ENCODE measurements around the gene WDR62. TPM values are rescaled to one million over a fixed set of nuclear protein-coding genes. Genes with fewer than 3 reads are reported as not detected.
A peak's percentile ranks its signal among the peaks of the same experiment; 100 is the strongest.

Gene WDR62
- total RNA-seq, 1 experiment from 2014 or later: 20.2 TPM

- peak; percentile 94 for DNase-seq (ENCODE audit: low read depth)
These were observed 85.0 kb downstream of the WDR62 start, which contains the start of gene CAPNS1 for GRCh38 chr19:36139473-36140303. Gene CAPNS1, plus strand, starts transcription at chr19:36140066. Its CDS starts 946 bp downstream, at chr19:36141012.

DNA sequence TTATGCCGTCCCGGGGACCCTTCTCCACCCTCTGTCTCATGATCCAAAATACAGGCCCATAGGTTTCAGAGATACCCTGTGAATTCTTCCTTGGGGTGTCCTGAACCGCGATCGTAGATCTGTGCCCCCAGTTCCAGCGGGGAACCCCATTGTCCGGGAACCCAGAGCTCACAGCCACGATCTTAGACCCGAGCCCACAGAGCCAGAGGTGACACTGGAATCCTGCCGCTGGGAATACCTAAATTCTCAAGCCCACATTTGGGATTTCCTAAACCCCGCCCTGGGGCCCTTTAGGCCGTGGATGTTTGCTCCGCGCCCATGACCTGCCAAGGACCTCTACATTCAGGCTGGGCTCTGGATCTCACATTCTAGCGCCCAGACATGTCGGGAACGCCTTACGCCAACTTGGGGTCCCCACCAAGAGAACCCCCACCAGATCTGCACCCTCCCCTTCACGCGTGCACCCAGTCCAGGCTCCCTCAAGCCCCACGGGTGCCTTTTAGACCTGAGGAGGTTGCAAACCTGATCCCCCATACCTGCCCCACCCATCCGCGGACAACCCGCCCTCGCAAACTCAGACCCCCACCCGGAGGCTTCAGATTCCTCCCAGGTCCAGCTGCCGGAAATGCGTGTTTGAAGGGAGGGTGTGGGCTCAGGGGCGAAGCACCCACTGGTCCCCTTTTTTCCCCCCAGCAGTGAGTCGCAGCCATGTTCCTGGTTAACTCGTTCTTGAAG lies 85.8 kb downstream of the WDR62 start:
- peak; percentile 46 for DNase-seq (ENCODE audit: low read depth)

DNA sequence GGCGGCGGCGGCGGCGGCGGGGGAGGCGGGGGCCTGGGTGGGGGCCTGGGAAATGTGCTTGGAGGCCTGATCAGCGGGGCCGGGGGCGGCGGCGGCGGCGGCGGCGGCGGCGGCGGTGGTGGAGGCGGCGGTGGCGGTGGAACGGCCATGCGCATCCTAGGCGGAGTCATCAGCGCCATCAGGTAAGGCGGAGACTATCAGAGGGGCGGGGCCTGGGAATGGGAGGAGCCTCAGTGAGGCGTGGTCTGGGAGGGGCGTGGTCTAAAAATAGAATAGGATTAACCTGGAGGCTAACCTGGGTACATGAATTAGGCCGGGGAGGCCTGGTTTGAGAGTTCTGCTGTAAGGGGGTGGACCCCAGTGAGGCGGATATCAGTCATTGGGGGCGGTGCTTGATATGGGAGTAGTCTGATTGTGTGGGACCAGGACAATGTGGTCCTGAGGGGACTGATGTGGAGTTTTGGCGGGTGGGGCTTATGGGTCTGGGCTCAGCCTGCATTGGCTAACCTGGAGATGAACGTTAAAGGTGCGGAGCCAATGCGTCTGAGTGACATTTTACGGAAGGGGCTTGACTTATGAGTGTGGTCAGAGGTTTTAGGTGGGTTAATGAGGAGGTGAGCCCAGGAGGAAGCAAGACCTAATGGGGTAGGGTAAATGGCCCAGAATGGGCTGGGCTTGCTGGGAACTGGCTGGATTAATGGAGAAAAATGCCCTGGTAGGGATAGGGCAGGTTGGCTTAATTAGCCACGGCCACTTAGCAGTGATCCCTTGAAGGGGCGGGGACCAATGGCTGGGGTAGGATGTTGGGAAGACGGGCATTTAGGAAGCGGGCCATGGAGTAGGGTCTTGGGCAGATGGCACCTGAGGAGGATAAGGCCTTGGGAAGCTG lies 86.6 kb downstream of the WDR62 start:
- DNase-seq (ENCODE audit: low read depth): peak; percentile 78

DNA sequence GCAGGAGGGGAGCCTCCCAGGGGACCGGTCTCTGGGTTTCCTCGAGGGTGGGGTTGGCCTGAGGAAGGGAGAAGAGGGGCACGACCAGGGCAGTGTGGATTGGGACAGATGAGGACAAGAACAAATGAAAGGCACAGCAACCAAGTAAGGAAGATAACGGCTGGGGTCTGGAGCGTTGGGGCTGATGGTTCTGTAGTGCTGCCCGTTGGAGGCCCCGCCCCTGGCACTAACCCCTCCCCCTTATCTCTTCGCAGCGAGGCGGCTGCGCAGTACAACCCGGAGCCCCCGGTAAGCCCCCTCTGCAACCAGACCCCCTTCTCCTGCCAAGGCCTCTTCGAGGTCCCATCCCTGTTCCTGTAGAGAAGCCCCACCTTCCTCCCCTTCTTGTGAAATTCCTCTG lies 87.3 kb downstream of the WDR62 start:
- no peak for DNase-seq (ENCODE audit: low read depth)

GRCh38 chr19:36142496-36142895 lies 87.8 kb downstream of the WDR62 start:
- DNase-seq (ENCODE audit: low read depth): no peak

- DNase-seq (ENCODE audit: low read depth): no peak
These were observed 89.9 kb downstream of the WDR62 start for GRCh38 chr19:36144624-36145023.

- DNase-seq (ENCODE audit: low read depth): no peak
These were observed 95.1 kb downstream of the WDR62 start for GRCh38 chr19:36149673-36150406.

DNA sequence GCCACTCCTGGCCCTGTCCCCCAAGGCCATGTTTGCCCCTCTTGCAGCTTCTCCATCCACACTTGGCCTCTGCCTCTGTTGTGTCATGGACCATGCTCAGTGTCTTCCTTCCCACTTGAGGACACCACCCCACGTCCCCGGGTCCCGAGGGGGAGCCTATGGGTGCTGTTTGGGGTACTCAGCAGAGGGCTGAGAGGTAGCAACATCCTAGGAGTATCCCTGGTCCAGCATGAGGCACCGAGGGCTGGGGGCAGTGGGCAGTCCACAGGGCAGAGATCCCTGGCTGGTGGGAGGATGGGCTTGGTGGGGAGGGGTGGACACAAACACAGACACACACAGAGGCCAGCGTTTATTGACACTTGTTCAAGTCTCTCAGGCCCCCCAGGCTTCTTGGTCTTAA lies 95.9 kb downstream of the WDR62 start:
- no peak for DNase-seq (ENCODE audit: low read depth)

GRCh38 chr19:36151144-36152018 lies 96.7 kb downstream of the WDR62 start:
- DNase-seq (ENCODE audit: low read depth): no peak

GRCh38 chr19:36152019-36152351 lies 97.3 kb downstream of the WDR62 start:
- no peak for DNase-seq (ENCODE audit: low read depth)

GRCh38 chr19:36152352-36153091 lies 97.8 kb downstream of the WDR62 start, which contains the start of gene COX7A1:
Gene COX7A1, minus strand, starts transcription at chr19:36152447. Its CDS starts 40 bp downstream, at chr19:36152407.
- no peak for DNase-seq (ENCODE audit: low read depth)

DNA sequence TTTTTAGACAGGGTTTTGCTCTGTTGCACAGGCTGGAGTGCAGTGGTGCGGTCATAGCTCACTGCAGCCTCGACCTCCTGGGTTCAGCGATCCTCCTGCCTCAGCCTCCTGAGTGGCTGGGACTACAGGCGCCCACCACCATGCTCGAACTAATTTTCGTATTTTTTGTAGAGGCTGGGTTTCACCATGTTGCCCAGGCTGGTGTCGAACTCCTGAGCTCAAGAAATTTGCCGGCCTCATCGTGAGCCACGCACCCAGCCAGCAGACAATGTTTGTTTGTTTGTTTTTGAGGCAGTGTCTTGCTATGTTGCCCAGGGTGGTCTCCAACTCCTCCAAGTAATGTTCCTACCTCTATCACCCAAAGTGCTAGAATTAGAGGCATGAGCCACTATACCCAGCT lies 98.4 kb downstream of the WDR62 start:
- DNase-seq (ENCODE audit: low read depth): no peak

Other genes starting within 250 kb of the WDR62 start
- not detected in 2 replicates for gene PRODH2, start 242.1 kb upstream of the WDR62 start, total RNA-seq (2014; rRNA removed; shearing (Covaris generic))
- not detected in 2 replicates for gene NPHS1, start 202.4 kb upstream of the WDR62 start, total RNA-seq (2014; rRNA removed; shearing (Covaris generic))
- gene KIRREL2, start 198.0 kb upstream of the WDR62 start, total RNA-seq (2014; rRNA removed; shearing (Covaris generic)): not detected in 2 replicates
- 1.6 and 6.6 TPM in 2 replicates for gene APLP1, start 186.3 kb upstream of the WDR62 start, total RNA-seq (2014; rRNA removed; shearing (Covaris generic))
- gene NFKBID, start 154.4 kb upstream of the WDR62 start, total RNA-seq (2014; rRNA removed; shearing (Covaris generic)): 5.8 and 5.9 TPM in 2 replicates
- gene HCST, start 152.4 kb upstream of the WDR62 start, total RNA-seq (2014; rRNA removed; shearing (Covaris generic)): not detected in 2 replicates
- gene TYROBP, start 146.6 kb upstream of the WDR62 start, total RNA-seq (2014; rRNA removed; shearing (Covaris generic)): not detected in 2 replicates
- gene LRFN3, start 118.5 kb upstream of the WDR62 start, total RNA-seq (2014; rRNA removed; shearing (Covaris generic)): 1.9 and 3.4 TPM in 2 replicates
- gene SDHAF1, start 59.7 kb upstream of the WDR62 start, total RNA-seq (2014; rRNA removed; shearing (Covaris generic)): 18.0 and 22.9 TPM in 2 replicates
- gene SYNE4, start 46.1 kb upstream of the WDR62 start, total RNA-seq (2014; rRNA removed; shearing (Covaris generic)): not detected in 2 replicates
- gene ALKBH6, start 40.7 kb upstream of the WDR62 start, total RNA-seq (2014; rRNA removed; shearing (Covaris generic)): 13.9 and 15.3 TPM in 2 replicates
- 0.45 TPM in 1 of 2 replicates, not detected in the other for gene CLIP3, start 22.0 kb upstream of the WDR62 start, total RNA-seq (2014; rRNA removed; shearing (Covaris generic))
- gene THAP8, start 612 bp upstream of the WDR62 start, total RNA-seq (2014; rRNA removed; shearing (Covaris generic)): 2.4 and 2.6 TPM in 2 replicates
- not detected in 2 replicates for gene OVOL3, start 56.2 kb downstream of the WDR62 start, total RNA-seq (2014; rRNA removed; shearing (Covaris generic))
- gene POLR2I, start 60.0 kb downstream of the WDR62 start, total RNA-seq (2014; rRNA removed; shearing (Covaris generic)): 124 and 135 TPM in 2 replicates
- gene TBCB, start 60.6 kb downstream of the WDR62 start, total RNA-seq (2014; rRNA removed; shearing (Covaris generic)): 176 and 193 TPM in 2 replicates
- gene CAPNS1, start 85.2 kb downstream of the WDR62 start, total RNA-seq (2014; rRNA removed; shearing (Covaris generic)): 391 and 431 TPM in 2 replicates
- gene COX7A1, start 97.5 kb downstream of the WDR62 start, total RNA-seq (2014; rRNA removed; shearing (Covaris generic)): not detected in 2 replicates
- 0.90 and 2.2 TPM in 2 replicates for gene ZNF565, start 159.8 kb downstream of the WDR62 start, total RNA-seq (2014; rRNA removed; shearing (Covaris generic))
- 78.2 and 94.5 TPM in 2 replicates for gene ZNF146, start 160.2 kb downstream of the WDR62 start, total RNA-seq (2014; rRNA removed; shearing (Covaris generic))